OCI-LY3 (cell line): ENCODE measurements around the gene MAP1LC3B.
A peak's percentile ranks its signal among the peaks of the same experiment; 100 is the strongest.

Experiments
- H2AFZ ChIP-seq: fragments of 200-600, 300-600 bp; shearing (Covaris generic); 2 replicates; pipeline ENCODE4 v1.6.0; 2014; ENCODE audit warnings: antibody characterized with exemption, low read depth, low read length
- H3K27ac ChIP-seq: fragments of 200-600, 300-600 bp; sonication (generic); 2 replicates; pipeline ENCODE4 v1.5.1; 2014; ENCODE audit warnings: mild to moderate bottlenecking, low read length, moderate library complexity, mixed read lengths
- H3K27me3 ChIP-seq: fragments of 200-600, 300-600 bp; sonication (generic); 2 replicates; pipeline ENCODE4 v1.6.1; 2014; ENCODE audit warnings: low read depth, low read length, mixed read lengths
- H3K36me3 ChIP-seq: fragments of 200-600, 300-600 bp; sonication (generic); replicated peaks from 2 replicates; pipeline ENCODE3; 2014; ENCODE audit warnings: low read depth, low read length, mixed read lengths
- H3K4me1 ChIP-seq: fragments of 300-600, 200-600 bp; sonication (generic); 2 replicates; pipeline ENCODE4 v1.6.1; 2014; ENCODE audit warnings: low read length, mixed read lengths
- H3K4me2 ChIP-seq: fragments of 200-600, 300-600 bp; sonication (generic); 2 replicates; pipeline ENCODE4 v1.6.1; 2014; ENCODE audit warnings: low read length, mixed read lengths
- H3K4me3 ChIP-seq: fragments of 300-600, 200-600 bp; sonication (generic); 2 replicates; pipeline ENCODE4 v1.5.1; 2014; ENCODE audit warnings: antibody characterized with exemption, mild to moderate bottlenecking, low read length, moderate library complexity
- H3K79me2 ChIP-seq: fragments of 300-600, 200-600 bp; shearing (Covaris generic); 2 replicates; pipeline ENCODE4 v1.6.1; 2014; ENCODE audit warnings: mild to moderate bottlenecking, low read length, mixed read lengths
- H3K9ac ChIP-seq: fragments of 300-600, 200-600 bp; shearing (Covaris generic); 2 replicates; pipeline ENCODE4 v1.6.0; 2014; ENCODE audit warnings: mild to moderate bottlenecking, low read length, moderate library complexity
- H3K9me3 ChIP-seq: fragments of 200-600, 300-600 bp; shearing (Covaris generic); 2 replicates; pipeline ENCODE4 v1.6.1; 2014; ENCODE audit warnings: low read length, mixed read lengths; ENCODE audit not compliant: insufficient read depth
- H4K20me1 ChIP-seq: fragments of 200-600, 300-600 bp; sonication (generic); 2 replicates; pipeline ENCODE4 v1.6.1; 2016; ENCODE audit warnings: low read length, mixed read lengths; ENCODE audit not compliant: insufficient read depth
- EZH2phosphoT487 ChIP-seq: fragments of 200-600 bp; shearing (Covaris generic); IDR thresholded peaks from 2 replicates; pipeline ENCODE4 v1.6.1; 2018; ENCODE audit warnings: antibody characterized with exemption, mixed run types, low read depth
- TF ChIP-seq, protein P1 (sequence below): fragments of 200-600, 300-600 bp; sonication (generic); IDR thresholded peaks from 2 replicates; pipeline ENCODE4 v1.5.1; 2014; ENCODE audit warnings: antibody characterized with exemption, low read length, low read depth

The MAP1LC3B gene

DNA sequence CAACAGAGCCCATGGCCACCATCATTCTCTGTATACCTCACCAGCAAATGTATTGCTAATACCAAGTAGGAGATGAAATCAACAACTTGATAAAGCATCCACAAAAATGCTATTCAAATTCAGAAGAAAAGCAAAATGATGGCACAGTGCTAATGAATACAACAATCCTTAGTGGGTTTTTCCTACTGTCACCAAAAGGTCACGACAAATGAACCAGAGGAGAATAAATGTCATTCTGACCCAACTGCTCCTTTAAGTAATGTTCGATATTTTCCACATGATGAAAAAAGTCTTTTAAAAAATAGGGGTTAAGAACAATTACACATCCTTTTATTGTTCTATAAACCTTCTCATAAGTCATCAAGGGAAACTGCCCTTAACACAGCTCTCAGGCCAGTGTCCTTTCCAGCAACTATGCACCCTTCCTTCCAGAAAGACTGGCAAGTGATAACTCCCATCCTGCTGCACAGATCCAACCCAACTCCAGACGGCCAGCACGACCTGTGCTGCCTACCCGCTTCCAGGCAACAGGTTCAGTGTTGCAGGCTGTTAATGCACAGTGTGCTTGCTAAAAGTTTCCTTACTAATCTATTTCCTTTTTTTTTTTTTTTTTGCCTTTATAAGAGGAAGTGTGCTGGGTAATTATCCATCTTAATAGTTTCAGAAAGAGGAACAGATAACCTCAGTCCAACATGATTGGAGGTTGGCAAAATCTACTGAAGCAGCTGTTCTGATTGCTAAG is 23.9 kb upstream of the MAP1LC3B start:
- Histone ChIP-seq H3K4me1 (peaks cover 16% of the 10 kb centered on the region), H4K20me1 (peaks cover 80% of the 10 kb centered on the region), H2AFZ (no peak overlapping the region), H3K27me3 (no peaks in the 10 kb centered on the region), H3K9ac (no peak overlapping the region), H3K27ac (no peak overlapping the region), H3K4me3 (no peak overlapping the region), H3K36me3 (peaks cover 7% of the 10 kb centered on the region), H3K4me2 (peak overlapping the region; percentile 41), H3K79me2 (peaks cover 56% of the 10 kb centered on the region), H3K9me3 (no peaks in the 10 kb centered on the region)
- TF ChIP-seq EZH2phosphoT487, result no peak
- TF ChIP-seq, protein P1, sequence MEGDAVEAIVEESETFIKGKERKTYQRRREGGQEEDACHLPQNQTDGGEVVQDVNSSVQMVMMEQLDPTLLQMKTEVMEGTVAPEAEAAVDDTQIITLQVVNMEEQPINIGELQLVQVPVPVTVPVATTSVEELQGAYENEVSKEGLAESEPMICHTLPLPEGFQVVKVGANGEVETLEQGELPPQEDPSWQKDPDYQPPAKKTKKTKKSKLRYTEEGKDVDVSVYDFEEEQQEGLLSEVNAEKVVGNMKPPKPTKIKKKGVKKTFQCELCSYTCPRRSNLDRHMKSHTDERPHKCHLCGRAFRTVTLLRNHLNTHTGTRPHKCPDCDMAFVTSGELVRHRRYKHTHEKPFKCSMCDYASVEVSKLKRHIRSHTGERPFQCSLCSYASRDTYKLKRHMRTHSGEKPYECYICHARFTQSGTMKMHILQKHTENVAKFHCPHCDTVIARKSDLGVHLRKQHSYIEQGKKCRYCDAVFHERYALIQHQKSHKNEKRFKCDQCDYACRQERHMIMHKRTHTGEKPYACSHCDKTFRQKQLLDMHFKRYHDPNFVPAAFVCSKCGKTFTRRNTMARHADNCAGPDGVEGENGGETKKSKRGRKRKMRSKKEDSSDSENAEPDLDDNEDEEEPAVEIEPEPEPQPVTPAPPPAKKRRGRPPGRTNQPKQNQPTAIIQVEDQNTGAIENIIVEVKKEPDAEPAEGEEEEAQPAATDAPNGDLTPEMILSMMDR, result no peak

DNA sequence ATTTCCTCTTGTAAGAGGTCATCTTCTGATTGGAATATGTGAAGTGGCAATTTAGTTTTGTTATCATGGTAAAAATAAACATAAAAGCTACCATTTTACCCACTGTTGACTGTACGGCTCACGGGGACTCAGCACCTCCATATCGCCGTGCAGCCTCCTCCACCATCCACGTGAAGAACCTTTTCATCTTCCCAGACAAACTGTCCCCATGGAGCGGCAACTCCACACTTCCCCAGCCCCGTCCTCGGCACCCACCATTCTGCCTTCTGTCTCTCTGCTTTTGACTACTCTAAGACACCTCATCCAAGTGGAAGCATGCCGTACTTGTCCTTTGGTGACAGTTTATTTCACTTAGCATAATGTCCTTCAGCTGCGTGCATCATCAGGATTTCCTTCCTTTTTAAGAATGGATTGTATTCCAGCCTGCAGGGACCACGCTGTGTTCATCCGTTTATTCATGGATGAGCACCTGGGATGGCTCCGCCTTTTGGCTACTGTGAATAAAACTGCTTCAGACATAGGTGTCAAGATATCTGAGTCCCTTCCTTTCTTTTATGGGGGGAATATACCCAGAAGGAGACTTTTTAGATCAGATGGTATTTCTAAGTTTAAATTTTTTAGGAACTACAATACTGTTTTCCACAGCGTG is 22.9 kb upstream of the MAP1LC3B start:
- Histone ChIP-seq H3K36me3 (peaks cover 7% of the 10 kb centered on the region), H3K9me3 (no peaks in the 10 kb centered on the region), H4K20me1 (peaks cover 72% of the 10 kb centered on the region), H3K4me2 (0 out of 2 replicates have a peak overlapping the region, but pooled peaks have one; percentile 41), H3K9ac (no peak overlapping the region), H3K4me1 (peaks cover 16% of the 10 kb centered on the region), H3K27ac (no peak overlapping the region), H3K79me2 (peaks cover 65% of the 10 kb centered on the region), H3K4me3 (no peak overlapping the region), H2AFZ (no peak overlapping the region), H3K27me3 (no peaks in the 10 kb centered on the region)
- TF ChIP-seq EZH2phosphoT487, result no peak
- TF ChIP-seq, protein P1, result no peak

DNA sequence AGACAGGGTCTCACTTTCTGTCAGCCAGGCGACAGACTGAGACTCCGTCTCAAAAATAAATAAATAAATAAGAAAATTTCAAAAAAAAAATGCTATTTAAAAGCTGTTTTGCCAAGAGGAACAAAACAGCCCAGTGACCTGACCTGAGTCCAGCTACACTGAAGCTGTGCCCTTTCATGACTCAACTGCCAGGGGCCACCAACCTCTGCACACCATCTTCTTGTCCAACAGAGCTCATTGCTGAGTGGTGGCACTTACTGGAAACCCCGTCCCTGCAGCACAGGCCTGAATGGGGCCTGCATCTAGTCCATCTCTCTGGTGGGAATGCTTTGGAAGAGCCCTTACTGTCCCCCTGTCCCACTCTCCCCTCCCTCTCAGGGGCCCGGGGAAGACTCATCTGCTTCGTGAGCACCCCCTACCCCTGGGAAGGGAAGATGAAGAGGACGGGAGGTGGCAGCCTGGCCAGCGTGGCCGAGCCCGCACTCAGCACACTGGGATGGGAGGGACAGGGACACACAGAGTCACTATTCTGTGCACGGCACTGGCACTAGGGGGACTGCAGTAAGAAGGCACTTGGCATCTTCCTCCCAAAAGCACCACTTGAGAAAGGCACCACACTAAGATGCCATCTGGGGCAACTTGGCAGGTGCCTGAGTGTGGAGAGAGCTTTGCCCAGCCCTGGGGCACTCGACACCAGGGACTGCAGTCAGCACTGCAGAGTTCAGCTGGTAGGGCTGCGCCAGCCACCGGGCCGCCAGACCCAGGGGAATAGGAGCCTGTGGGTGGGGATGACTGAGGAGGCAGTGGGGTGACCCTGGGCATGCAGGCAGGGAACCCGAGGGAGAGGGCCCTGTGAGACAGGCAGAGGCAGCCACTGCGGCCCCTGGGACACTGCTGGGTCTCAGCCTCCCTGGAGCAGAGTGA is 22.1 kb upstream of the MAP1LC3B start:
- H3K79me2 ChIP-seq, result peaks cover 70% of the 10 kb centered on the region
- no peak overlapping the region for H3K4me2 ChIP-seq
- H3K9me3 ChIP-seq, result no peaks in the 10 kb centered on the region
- no peaks in the 10 kb centered on the region for H3K27me3 ChIP-seq
- peaks cover 16% of the 10 kb centered on the region for H3K4me1 ChIP-seq
- H3K27ac ChIP-seq, result no peak overlapping the region
- peaks cover 7% of the 10 kb centered on the region for H3K36me3 ChIP-seq
- H3K4me3 ChIP-seq, result no peak overlapping the region
- H2AFZ ChIP-seq, result no peak overlapping the region
- H3K9ac ChIP-seq, result no peak overlapping the region
- H4K20me1 ChIP-seq, result peaks cover 74% of the 10 kb centered on the region
- TF ChIP-seq EZH2phosphoT487, result no peak
- TF ChIP-seq, protein P1, result no peak
